PC-9 (cell line): Measurements from ENCODE around the gene TIGD1. TPM values are rescaled to one million over a fixed set of nuclear protein-coding genes. Genes with fewer than 3 reads are reported as not detected.

Experiments
- BruUV-seq: library from RNA; stranded (reverse); fragments of 400-500 nt; replicated peaks from 2 replicates; lab custom pipeline; 2021; lab: Mats Ljungman, UMichigan
- CTCF ChIA-PET: fragments of 300-600 bp; sonication (Branson Sonifier 250); formaldehyde crosslinking; loops from one replicate; lab custom pipeline; 2022; ENCODE audit warnings: antibody characterized with exemption; lab: Charles Lee
- POLR2A ChIA-PET: fragments of 300-600 bp; sonication (Branson Sonifier 250); formaldehyde crosslinking; loops from one replicate; lab custom pipeline; 2022; ENCODE audit warnings: antibody characterized with exemption; ENCODE audit not compliant: unreplicated experiment; lab: Charles Lee
- DNase-seq, 2 experiments: peaks; one replicate each; pipeline versions ENCODE4 v3.0.0 to v3.0.0-alpha.2; 2015 to 2022; ENCODE audit warnings: mixed read lengths in 1 of 2
- H2AFZ ChIP-seq: fragments of 200-600 bp; sonication (generic); 2 replicates; pipeline ENCODE4 v1.8.1; 2017; ENCODE audit warnings: antibody characterized with exemption
- H3F3A ChIP-seq: fragments of 200-600 bp; sonication (generic); 2 replicates; pipeline ENCODE4 v1.8.1; 2017; ENCODE audit warnings: antibody characterized with exemption, mild to moderate bottlenecking, low read depth; ENCODE audit not compliant: insufficient read depth
- H3K27ac ChIP-seq: fragments of 200-600 bp; sonication (generic); 2 replicates; pipeline ENCODE4 v1.6.1; 2016; ENCODE audit warnings: mixed run types
- H3K27me3 ChIP-seq: fragments of 200-600 bp; sonication (generic); 2 replicates; pipeline ENCODE4 v1.6.1; 2016; ENCODE audit warnings: low read depth, mixed run types; ENCODE audit not compliant: insufficient read depth
- H3K36me3 ChIP-seq: fragments of 200-600 bp; sonication (generic); 2 replicates; pipeline ENCODE4 v1.6.1; 2016; ENCODE audit warnings: low read depth, mixed run types
- H3K4me1 ChIP-seq: fragments of 200-600 bp; sonication (generic); replicated peaks from 2 replicates; pipeline ENCODE4 v1.6.1; 2016; ENCODE audit warnings: mixed run types; ENCODE audit not compliant: insufficient read depth
- H3K4me2 ChIP-seq: fragments of 200-600 bp; sonication (generic); 2 replicates; pipeline ENCODE4 v1.6.1; 2017; ENCODE audit warnings: mixed run types
- H3K4me3 ChIP-seq: fragments of 200-600 bp; sonication (generic); 2 replicates; pipeline ENCODE4 v1.6.1; 2016; ENCODE audit warnings: mixed run types
- H3K79me2 ChIP-seq: fragments of 200-600 bp; sonication (generic); 2 replicates; pipeline ENCODE4 v1.6.1; 2017; ENCODE audit warnings: low read depth, mixed run types
- H3K9me2 ChIP-seq: fragments of 200-600 bp; sonication (generic); 2 replicates; pipeline ENCODE4 v1.8.1; 2017; ENCODE audit warnings: mild to moderate bottlenecking; ENCODE audit not compliant: insufficient read depth
- H3K9me3 ChIP-seq: fragments of 200-600 bp; sonication (generic); 2 replicates; pipeline ENCODE4 v1.8.1; 2016; ENCODE audit warnings: low read depth; ENCODE audit not compliant: insufficient read depth
- H4K20me1 ChIP-seq: fragments of 200-600 bp; sonication (generic); 2 replicates; pipeline ENCODE4 v1.8.1; 2017; ENCODE audit not compliant: insufficient read depth
- EZH2 ChIP-seq: fragments of 200-600 bp; sonication (generic); IDR thresholded peaks from 2 replicates; pipeline ENCODE4 v1.8.0; 2017; ENCODE audit warnings: antibody characterized with exemption, low read depth
- intact Hi-C: fragments of 100-400 bp; cut with micrococcal nuclease; formaldehyde crosslinking; loops from one replicate; pipeline ENCODE4 v1.10.0; 2022; ENCODE audit not compliant: unreplicated experiment
- total RNA-seq: library from RNA; stranded (reverse); gene quantifications from 2 replicates; pipeline ENCODE4 v1.2.3, GENCODE V29; 2021
- TF ChIP-seq, protein P1 (sequence below): fragments of 200-600 bp; sonication (generic); conservative IDR thresholded peaks from 2 replicates; pipeline ENCODE4 v1.6.1; 2017; ENCODE audit warnings: mixed run types, antibody characterized with exemption, mild to moderate bottlenecking, moderate library complexity

The TIGD1 gene
- total RNA-seq, 1 experiment from 2014 or later, result 12.7 TPM

DNA sequence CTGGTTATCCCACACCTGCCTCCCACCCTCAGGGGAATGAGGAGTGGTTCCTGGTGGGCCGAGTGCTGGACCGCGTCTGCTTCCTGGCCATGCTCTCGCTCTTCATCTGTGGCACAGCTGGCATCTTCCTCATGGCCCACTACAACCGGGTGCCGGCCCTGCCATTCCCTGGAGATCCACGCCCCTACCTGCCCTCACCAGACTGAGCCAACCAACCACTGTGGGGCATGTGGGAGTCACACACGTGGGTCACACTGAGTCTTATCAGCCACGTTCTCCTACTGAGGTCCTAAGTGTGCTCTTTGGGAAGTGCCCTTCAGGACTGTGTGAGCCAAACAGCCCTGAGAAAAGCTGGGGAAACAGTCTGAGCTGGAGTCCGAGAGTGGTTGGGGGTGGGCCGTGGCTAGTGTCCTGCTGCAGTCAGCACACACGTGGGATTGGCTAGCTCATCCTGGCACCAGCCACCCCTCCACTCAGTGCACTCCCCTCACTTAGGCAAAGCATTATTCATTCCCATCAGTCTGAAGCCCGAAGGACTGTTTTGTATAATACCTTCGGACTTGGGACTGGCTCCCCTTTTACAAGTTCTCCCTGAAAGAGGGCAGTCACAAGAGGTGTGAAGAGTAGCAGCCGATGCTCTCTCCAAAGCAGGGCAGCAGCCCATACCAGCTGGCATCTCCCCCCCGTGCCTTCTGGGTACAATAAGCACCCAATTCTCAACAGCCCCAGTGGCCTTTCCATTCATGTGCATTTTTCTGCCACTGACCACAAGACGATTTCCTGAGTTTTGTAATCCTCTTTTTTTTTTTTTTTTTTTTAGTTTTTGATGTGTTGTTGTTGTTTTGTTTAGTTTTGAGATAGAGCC, 4.6 kb downstream of the TIGD1 start:
- peaks cover 3% of the 10 kb centered on the region; the same call in 1 of the 2 replicates for H3K36me3 ChIP-seq
- H3K27ac ChIP-seq, result no peak overlapping the region
- no peak for DNase-seq
- H3K4me2 ChIP-seq, result no peak overlapping the region
- H4K20me1 ChIP-seq, result no peaks in the 10 kb centered on the region
- H3K79me2 ChIP-seq, result peaks cover 39% of the 10 kb centered on the region
- BruUV-seq, result no TSS peak
- ChIA-PET POLR2A (interaction anchor here (0.7 kb wide), 1 partner anchor 23 kb away, joined by 3 read pairs; no protein-coding TSS in a partner anchor), CTCF (no interaction called here)
- no peaks in the 10 kb centered on the region for H3K9me3 ChIP-seq
- TF ChIP-seq, protein P1, sequence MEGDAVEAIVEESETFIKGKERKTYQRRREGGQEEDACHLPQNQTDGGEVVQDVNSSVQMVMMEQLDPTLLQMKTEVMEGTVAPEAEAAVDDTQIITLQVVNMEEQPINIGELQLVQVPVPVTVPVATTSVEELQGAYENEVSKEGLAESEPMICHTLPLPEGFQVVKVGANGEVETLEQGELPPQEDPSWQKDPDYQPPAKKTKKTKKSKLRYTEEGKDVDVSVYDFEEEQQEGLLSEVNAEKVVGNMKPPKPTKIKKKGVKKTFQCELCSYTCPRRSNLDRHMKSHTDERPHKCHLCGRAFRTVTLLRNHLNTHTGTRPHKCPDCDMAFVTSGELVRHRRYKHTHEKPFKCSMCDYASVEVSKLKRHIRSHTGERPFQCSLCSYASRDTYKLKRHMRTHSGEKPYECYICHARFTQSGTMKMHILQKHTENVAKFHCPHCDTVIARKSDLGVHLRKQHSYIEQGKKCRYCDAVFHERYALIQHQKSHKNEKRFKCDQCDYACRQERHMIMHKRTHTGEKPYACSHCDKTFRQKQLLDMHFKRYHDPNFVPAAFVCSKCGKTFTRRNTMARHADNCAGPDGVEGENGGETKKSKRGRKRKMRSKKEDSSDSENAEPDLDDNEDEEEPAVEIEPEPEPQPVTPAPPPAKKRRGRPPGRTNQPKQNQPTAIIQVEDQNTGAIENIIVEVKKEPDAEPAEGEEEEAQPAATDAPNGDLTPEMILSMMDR, result no peak
- TF ChIP-seq EZH2, result no peak
- no peaks in the 10 kb centered on the region for H3K9me2 ChIP-seq
- H3K4me1 ChIP-seq, result peaks cover 5% of the 10 kb centered on the region
- H3K27me3 ChIP-seq, result no peaks in the 10 kb centered on the region
- H3K4me3 ChIP-seq, result no peak overlapping the region
- no peaks in the 10 kb centered on the region for H3F3A ChIP-seq
- no peak overlapping the region for H2AFZ ChIP-seq
- intact Hi-C loops, result no loop called here

DNA sequence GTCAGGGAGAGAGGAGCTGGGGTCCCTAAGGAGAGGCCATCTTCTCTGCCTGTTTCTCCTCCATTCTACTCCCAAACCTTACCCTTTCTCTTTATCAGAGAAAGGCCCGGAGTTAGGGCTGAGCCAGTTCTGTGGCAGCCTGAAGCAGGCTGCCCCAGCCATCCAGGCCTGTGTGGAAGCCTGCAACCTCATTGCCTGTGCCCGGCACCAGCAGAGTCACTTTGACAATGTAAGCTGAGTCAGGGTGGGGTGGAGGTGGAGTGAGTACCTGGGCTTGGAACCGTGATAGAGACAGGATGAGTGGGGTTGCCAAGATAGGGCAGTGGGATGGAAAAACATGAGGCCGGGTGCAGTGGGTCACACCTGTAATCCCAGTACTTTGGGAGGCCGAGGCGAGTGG, 5.7 kb downstream of the TIGD1 start:
- Histone ChIP-seq H3K27ac (no peak overlapping the region), H3K9me2 (no peaks in the 10 kb centered on the region), H3K4me1 (peaks cover 5% of the 10 kb centered on the region), H3K36me3 (peaks cover 3% of the 10 kb centered on the region; the same call in 1 of the 2 replicates), H3K9me3 (no peaks in the 10 kb centered on the region), H3K4me2 (no peak overlapping the region), H3K4me3 (no peak overlapping the region), H2AFZ (no peak overlapping the region), H3K27me3 (no peaks in the 10 kb centered on the region), H4K20me1 (no peaks in the 10 kb centered on the region), H3F3A (no peaks in the 10 kb centered on the region), H3K79me2 (peaks cover 32% of the 10 kb centered on the region)
- no TSS peak for BruUV-seq
- ChIA-PET POLR2A (no interaction called here), CTCF (no interaction called here)
- DNase-seq, result no peak
- intact Hi-C loops, result no loop called here
- TF ChIP-seq, protein P1, result no peak

DNA sequence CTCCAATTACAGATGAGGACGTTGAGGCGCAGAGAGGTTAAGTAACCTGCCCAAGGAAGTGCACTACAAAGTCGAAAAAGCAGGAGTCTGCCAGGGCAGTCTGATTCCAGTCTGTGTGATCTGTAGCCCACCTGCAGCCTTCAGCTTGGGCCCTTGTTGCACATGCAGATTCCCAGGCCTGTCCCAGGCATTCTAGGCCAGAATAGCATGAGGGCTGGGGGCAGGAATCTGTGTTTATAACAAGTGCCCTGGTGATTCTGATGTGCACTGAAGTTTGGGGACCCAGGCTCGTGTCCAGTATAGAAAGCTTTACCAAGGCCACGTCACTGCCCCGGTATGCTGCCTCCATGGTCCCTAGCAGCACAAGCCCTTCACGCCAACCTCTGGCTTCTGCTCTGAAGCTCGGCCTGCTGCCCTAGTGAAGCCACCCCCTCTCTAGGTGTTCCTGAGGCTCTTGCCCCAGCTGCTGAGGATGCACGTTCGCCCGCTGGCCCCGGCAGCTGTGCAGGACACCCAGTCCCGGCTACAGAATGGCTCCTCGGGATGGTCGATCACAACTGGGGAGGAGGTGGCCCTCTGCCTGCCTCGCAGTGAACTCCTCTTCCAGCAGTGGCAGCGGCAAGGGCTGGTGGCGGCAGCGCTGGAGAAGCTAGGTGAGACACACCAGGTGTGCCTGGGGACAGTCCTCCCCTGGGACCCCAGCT, 6.3 kb downstream of the TIGD1 start:
- H2AFZ ChIP-seq, result no peak overlapping the region
- no peaks in the 10 kb centered on the region for H3K27me3 ChIP-seq

More for the DNA sequence above, 6.3 kb downstream of the TIGD1 start:
- no TSS peak for BruUV-seq
- H4K20me1 ChIP-seq, result no peaks in the 10 kb centered on the region
- peaks cover 3% of the 10 kb centered on the region; the same call in 1 of the 2 replicates for H3K36me3 ChIP-seq
- no peaks in the 10 kb centered on the region for H3K9me2 ChIP-seq
- ChIA-PET POLR2A (no interaction called here), CTCF (no interaction called here)
- no peak overlapping the region for H3K4me3 ChIP-seq
- no peaks in the 10 kb centered on the region for H3F3A ChIP-seq
- DNase-seq, result no peak
- peaks cover 26% of the 10 kb centered on the region for H3K79me2 ChIP-seq
- intact Hi-C loops, result no loop called here
- TF ChIP-seq EZH2, result no peak
- TF ChIP-seq, protein P1, result no peak
- H3K27ac ChIP-seq, result no peak overlapping the region
- peaks cover under 1% of the 10 kb centered on the region for H3K4me1 ChIP-seq
- H3K9me3 ChIP-seq, result no peaks in the 10 kb centered on the region
- no peak overlapping the region for H3K4me2 ChIP-seq
